ENCODE measurements around the gene ASB7.

Gene ASB7

GRCh38 chr15:100601617-100602063, 749 bp upstream of the ASB7 start:
- Histone ChIP-seq H3K9ac (ENCODE audit: low read length) (peak overlapping the region; percentile 98), H3K27ac (ENCODE audit: low read depth, low read length) (peak overlapping the region; percentile 64), H3K27me3 (ENCODE audit: control insufficient read depth, insufficient read depth, low read length) (no peaks in the 10 kb centered on the region), H3K4me3 (ENCODE audit: low read length) (peak overlapping the region; percentile 90), H3K4me1 (ENCODE audit: control insufficient read depth, insufficient read depth, low read length) (peaks cover 17% of the 10 kb centered on the region), H3K36me3 (ENCODE audit: control insufficient read depth, insufficient read depth, low read length) (no peaks in the 10 kb centered on the region)

- H3K9ac ChIP-seq (ENCODE audit: low read length), result peak overlapping the region; percentile 74
- H3K4me1 ChIP-seq (ENCODE audit: control insufficient read depth, insufficient read depth, low read length), result peaks cover 17% of the 10 kb centered on the region
- no peaks in the 10 kb centered on the region for H3K27me3 ChIP-seq (ENCODE audit: control insufficient read depth, insufficient read depth, low read length)
- peak overlapping the region; percentile 78 for H3K27ac ChIP-seq (ENCODE audit: low read depth, low read length)
- H3K36me3 ChIP-seq (ENCODE audit: control insufficient read depth, insufficient read depth, low read length), result peaks cover 2% of the 10 kb centered on the region
- peak overlapping the region; percentile 94 for H3K4me3 ChIP-seq (ENCODE audit: low read length)
These were observed 519 bp downstream of the ASB7 start for GRCh38 chr15:100602823-100603393.

- Histone ChIP-seq H3K4me1 (ENCODE audit: control insufficient read depth, insufficient read depth, low read length) (no peaks in the 10 kb centered on the region), H3K4me3 (ENCODE audit: low read length) (no peak overlapping the region), H3K9ac (ENCODE audit: low read length) (no peak overlapping the region), H3K27me3 (ENCODE audit: control insufficient read depth, insufficient read depth, low read length) (no peaks in the 10 kb centered on the region), H3K36me3 (ENCODE audit: control insufficient read depth, insufficient read depth, low read length) (peaks cover 10% of the 10 kb centered on the region), H3K27ac (ENCODE audit: low read depth, low read length) (no peak overlapping the region)
These were observed 10.2 kb downstream of the ASB7 start for GRCh38 chr15:100612539-100612938.

GRCh38 chr15:100613208-100613607, 10.8 kb downstream of the ASB7 start:
- Histone ChIP-seq H3K27ac (ENCODE audit: low read depth, low read length) (no peak overlapping the region), H3K4me3 (ENCODE audit: low read length) (no peak overlapping the region), H3K27me3 (ENCODE audit: control insufficient read depth, insufficient read depth, low read length) (no peaks in the 10 kb centered on the region), H3K4me1 (ENCODE audit: control insufficient read depth, insufficient read depth, low read length) (no peaks in the 10 kb centered on the region), H3K9ac (ENCODE audit: low read length) (no peak overlapping the region), H3K36me3 (ENCODE audit: control insufficient read depth, insufficient read depth, low read length) (peaks cover 7% of the 10 kb centered on the region)

GRCh38 chr15:100614336-100614735, 11.9 kb downstream of the ASB7 start:
- H3K4me3 ChIP-seq (ENCODE audit: low read length), result no peak overlapping the region
- H3K27me3 ChIP-seq (ENCODE audit: control insufficient read depth, insufficient read depth, low read length), result no peaks in the 10 kb centered on the region
- H3K9ac ChIP-seq (ENCODE audit: low read length), result no peak overlapping the region
- no peak overlapping the region for H3K27ac ChIP-seq (ENCODE audit: low read depth, low read length)
- no peaks in the 10 kb centered on the region for H3K4me1 ChIP-seq (ENCODE audit: control insufficient read depth, insufficient read depth, low read length)
- peaks cover 9% of the 10 kb centered on the region for H3K36me3 ChIP-seq (ENCODE audit: control insufficient read depth, insufficient read depth, low read length)

GRCh38 chr15:100614918-100615317, 12.5 kb downstream of the ASB7 start:
- Histone ChIP-seq H3K4me3 (ENCODE audit: low read length) (no peak overlapping the region), H3K9ac (ENCODE audit: low read length) (no peak overlapping the region), H3K27ac (ENCODE audit: low read depth, low read length) (no peak overlapping the region), H3K27me3 (ENCODE audit: control insufficient read depth, insufficient read depth, low read length) (no peaks in the 10 kb centered on the region), H3K4me1 (ENCODE audit: control insufficient read depth, insufficient read depth, low read length) (no peaks in the 10 kb centered on the region), H3K36me3 (ENCODE audit: control insufficient read depth, insufficient read depth, low read length) (peaks cover 9% of the 10 kb centered on the region)

GRCh38 chr15:100615801-100616200, 13.4 kb downstream of the ASB7 start:
- Histone ChIP-seq H3K27ac (ENCODE audit: low read depth, low read length) (no peak overlapping the region), H3K4me1 (ENCODE audit: control insufficient read depth, insufficient read depth, low read length) (no peaks in the 10 kb centered on the region), H3K9ac (ENCODE audit: low read length) (no peak overlapping the region), H3K36me3 (ENCODE audit: control insufficient read depth, insufficient read depth, low read length) (peaks cover 9% of the 10 kb centered on the region), H3K4me3 (ENCODE audit: low read length) (no peak overlapping the region), H3K27me3 (ENCODE audit: control insufficient read depth, insufficient read depth, low read length) (no peaks in the 10 kb centered on the region)

- Histone ChIP-seq H3K36me3 (ENCODE audit: control insufficient read depth, insufficient read depth, low read length) (peaks cover 5% of the 10 kb centered on the region), H3K4me3 (ENCODE audit: low read length) (no peak overlapping the region), H3K27ac (ENCODE audit: low read depth, low read length) (no peak overlapping the region), H3K9ac (ENCODE audit: low read length) (no peak overlapping the region), H3K4me1 (ENCODE audit: control insufficient read depth, insufficient read depth, low read length) (no peaks in the 10 kb centered on the region), H3K27me3 (ENCODE audit: control insufficient read depth, insufficient read depth, low read length) (no peaks in the 10 kb centered on the region)
These were observed 14.3 kb downstream of the ASB7 start for GRCh38 chr15:100616700-100617099.

- H3K9ac ChIP-seq (ENCODE audit: low read length), result no peak overlapping the region
- H3K4me3 ChIP-seq (ENCODE audit: low read length), result no peak overlapping the region
- no peaks in the 10 kb centered on the region for H3K4me1 ChIP-seq (ENCODE audit: control insufficient read depth, insufficient read depth, low read length)
- H3K27ac ChIP-seq (ENCODE audit: low read depth, low read length), result no peak overlapping the region
- peaks cover 3% of the 10 kb centered on the region for H3K36me3 ChIP-seq (ENCODE audit: control insufficient read depth, insufficient read depth, low read length)
- no peaks in the 10 kb centered on the region for H3K27me3 ChIP-seq (ENCODE audit: control insufficient read depth, insufficient read depth, low read length)
These were observed 20.9 kb downstream of the ASB7 start for GRCh38 chr15:100623301-100623700.

GRCh38 chr15:100627789-100628395, 25.5 kb downstream of the ASB7 start:
- no peak overlapping the region for H3K27ac ChIP-seq (ENCODE audit: low read depth, low read length)
- no peak overlapping the region for H3K4me3 ChIP-seq (ENCODE audit: low read length)
- H3K4me1 ChIP-seq (ENCODE audit: control insufficient read depth, insufficient read depth, low read length), result no peaks in the 10 kb centered on the region
- H3K9ac ChIP-seq (ENCODE audit: low read length), result no peak overlapping the region
- H3K27me3 ChIP-seq (ENCODE audit: control insufficient read depth, insufficient read depth, low read length), result no peaks in the 10 kb centered on the region
- H3K36me3 ChIP-seq (ENCODE audit: control insufficient read depth, insufficient read depth, low read length), result peaks cover 4% of the 10 kb centered on the region

- H3K4me3 ChIP-seq (ENCODE audit: low read length), result no peak overlapping the region
- peaks cover 4% of the 10 kb centered on the region for H3K36me3 ChIP-seq (ENCODE audit: control insufficient read depth, insufficient read depth, low read length)
- H3K27ac ChIP-seq (ENCODE audit: low read depth, low read length), result no peak overlapping the region
- H3K4me1 ChIP-seq (ENCODE audit: control insufficient read depth, insufficient read depth, low read length), result no peaks in the 10 kb centered on the region
- no peak overlapping the region for H3K9ac ChIP-seq (ENCODE audit: low read length)
- no peaks in the 10 kb centered on the region for H3K27me3 ChIP-seq (ENCODE audit: control insufficient read depth, insufficient read depth, low read length)
These were observed 26.4 kb downstream of the ASB7 start for GRCh38 chr15:100628746-100629145.

- H3K27ac ChIP-seq (ENCODE audit: low read depth, low read length), result no peak overlapping the region
- peaks cover 4% of the 10 kb centered on the region for H3K36me3 ChIP-seq (ENCODE audit: control insufficient read depth, insufficient read depth, low read length)
- H3K9ac ChIP-seq (ENCODE audit: low read length), result no peak overlapping the region
- no peak overlapping the region for H3K4me3 ChIP-seq (ENCODE audit: low read length)
- H3K27me3 ChIP-seq (ENCODE audit: control insufficient read depth, insufficient read depth, low read length), result no peaks in the 10 kb centered on the region
- no peaks in the 10 kb centered on the region for H3K4me1 ChIP-seq (ENCODE audit: control insufficient read depth, insufficient read depth, low read length)
These were observed 29.4 kb downstream of the ASB7 start for GRCh38 chr15:100631831-100632230.

- H3K4me1 ChIP-seq (ENCODE audit: control insufficient read depth, insufficient read depth, low read length), result no peaks in the 10 kb centered on the region
- H3K27me3 ChIP-seq (ENCODE audit: control insufficient read depth, insufficient read depth, low read length), result no peaks in the 10 kb centered on the region
- H3K9ac ChIP-seq (ENCODE audit: low read length), result no peak overlapping the region
- no peak overlapping the region for H3K4me3 ChIP-seq (ENCODE audit: low read length)
- no peak overlapping the region for H3K27ac ChIP-seq (ENCODE audit: low read depth, low read length)
- peaks cover 4% of the 10 kb centered on the region for H3K36me3 ChIP-seq (ENCODE audit: control insufficient read depth, insufficient read depth, low read length)
These were observed 31.3 kb downstream of the ASB7 start for GRCh38 chr15:100633763-100634075.
